ENCODE data around the gene SEC61B. TPM values are rescaled to one million over a fixed set of nuclear protein-coding genes. Genes with fewer than 3 reads are reported as not detected.

SEC61B gene
- total and polyA plus RNA-seq, 2 donors (not counting 3 experiments of a cell fraction or from before 2014, with no cell fraction given), result 242 to 594 TPM

GRCh38 chr9:99210572-99210971, 11.5 kb upstream of the SEC61B start:
- Histone ChIP-seq H3K9me1 (replicated peaks; ENCODE audit: control insufficient read depth, extremely low read depth, insufficient read depth, low read length) (no peaks in the 10 kb centered on the region), H3K27ac (ENCODE audit: insufficient read depth, low read depth, low read length) (no peak overlapping the region), H3K4me1 (ENCODE audit: control insufficient read depth, extremely low read depth, insufficient read depth, low read length) (no peaks in the 10 kb centered on the region), H3K36me3 (ENCODE audit: control insufficient read depth in 2 of 2, extremely low read depth in 1 of 2, insufficient read depth in 2 of 2, low read length in 2 of 2) (no peaks in the 10 kb centered on the region), H3K79me2 (ENCODE audit: control insufficient read depth, insufficient read depth, low read length) (no peaks in the 10 kb centered on the region), H3K4me2 (ENCODE audit: insufficient read depth, low read length) (no peak overlapping the region), H3K4me3 (replicated peaks in 1 of 3; ENCODE audit: insufficient read depth in 1 of 3, low read depth in 1 of 3, low read length in 3 of 3) (no peak overlapping the region), H2AFZ (ENCODE audit: low read depth, low read length) (no peak overlapping the region), H4K20me1 (replicated peaks; ENCODE audit: control insufficient read depth, extremely low read depth, insufficient read depth, low read length) (no peaks in the 10 kb centered on the region), H3K9me3 (replicated peaks; ENCODE audit: control insufficient read depth, insufficient read depth, low read length) (no peaks in the 10 kb centered on the region), H3K9ac (replicated peaks; ENCODE audit: extremely low read depth, insufficient read depth, low read length) (no peak overlapping the region), H3K27me3 (ENCODE audit: control insufficient read depth in 2 of 2, insufficient read depth in 2 of 2, low read length in 2 of 2) (peaks cover 0 to 5% of the 10 kb centered on the region in 2 experiments)
- TF ChIP-seq, protein P1, sequence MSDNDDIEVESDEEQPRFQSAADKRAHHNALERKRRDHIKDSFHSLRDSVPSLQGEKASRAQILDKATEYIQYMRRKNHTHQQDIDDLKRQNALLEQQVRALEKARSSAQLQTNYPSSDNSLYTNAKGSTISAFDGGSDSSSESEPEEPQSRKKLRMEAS (IDR thresholded peaks at IDR 0.05; ENCODE audit: insufficient read depth, insufficient read length), result no peak
- TF ChIP-seq CTCF (IDR thresholded peaks at IDR 0.05; ENCODE audit: extremely low read depth in 1 of 2, insufficient read depth in 1 of 2, low read depth in 1 of 2, low read length in 2 of 2) (no peak), EZH2 (IDR thresholded peaks at IDR 0.05; ENCODE audit: borderline replicate concordance, low read depth, low read length, severe bottlenecking) (no peak), POLR2AphosphoS5 (IDR thresholded peaks at IDR 0.05; ENCODE audit: insufficient read depth, low read depth, low read length) (no peak), MYC (IDR thresholded peaks at IDR 0.05; ENCODE audit: low read depth, low read length) (no peak), POLR2A (IDR thresholded peaks at IDR 0.05; ENCODE audit: low read depth, low read length) (no peak), FOS (IDR thresholded peaks at IDR 0.05; ENCODE audit: borderline replicate concordance, insufficient read depth, low read length) (no peak), GATA2 (IDR thresholded peaks at IDR 0.05; ENCODE audit: insufficient read depth, insufficient read length, low read depth, low read length) (no peak), JUN (IDR thresholded peaks at IDR 0.05; ENCODE audit: borderline replicate concordance, insufficient read depth, insufficient read length, low read depth) (no peak)
- POLR2A ChIA-PET, result no interaction called here
- FAIRE-seq (no peak), DNase-seq (ENCODE audit: low read depth, low spot score) (no peak)
- no TSS peak for BruUV-seq (replicated peaks)
- CTCF ChIA-PET, result interaction anchor here (0.8 to 1.7 kb wide), 4 partner anchors 13 to 768 kb away, joined by 3 to 5 read pairs (median 4); no protein-coding TSS in a partner anchor
- intact Hi-C loops (cut with micrococcal nuclease) (no loop called here), dilution Hi-C loops (cut with MboI; ENCODE audit: extremely low pct_ligation_motif_present, low sequenced_read_pairs) (no loop called here)

Measured in endothelial cell of umbilical vein (primary cell).